DND-41 (cell line): Measurements from ENCODE around the gene KCNG2.

Experiments
- ATAC-seq: fragments of 200-7000 bp; cut with Tn5 transposase; 3 replicates; pipeline ENCODE4 v1.9.1; 2021; ENCODE audit warnings: low read depth; ENCODE audit not compliant: insufficient read depth
- DNase-seq: peaks from one replicate; pipeline ENCODE4 v3.0.0-alpha.2; 2020
- H2AFZ ChIP-seq: 2 replicates; pipeline ENCODE4 v1.6.0; 2012; ENCODE audit warnings: low read depth, low read length
- H3K27ac ChIP-seq: 2 replicates; pipeline ENCODE4 v1.5.1; 2012; ENCODE audit warnings: low read length, inconsistent platforms
- H3K27me3 ChIP-seq: fragments of 200-600 bp; sonication (generic); 2 replicates; pipeline ENCODE4 v1.6.0; 2012; ENCODE audit warnings: low read length, mild to moderate bottlenecking, inconsistent platforms; ENCODE audit not compliant: insufficient read depth, poor library complexity
- H3K36me3 ChIP-seq: 2 replicates; pipeline ENCODE4 v1.5.1; 2012; ENCODE audit warnings: low read length, inconsistent platforms; ENCODE audit not compliant: insufficient read depth
- H3K4me1 ChIP-seq: 2 replicates; pipeline ENCODE4 v1.5.1; 2012; ENCODE audit warnings: mild to moderate bottlenecking, low read length; ENCODE audit not compliant: insufficient read depth
- H3K4me2 ChIP-seq: 2 replicates; pipeline ENCODE4 v1.6.0; 2012; ENCODE audit warnings: mild to moderate bottlenecking, moderate library complexity, low read length, inconsistent platforms; ENCODE audit not compliant: insufficient read depth
- H3K4me3 ChIP-seq, 2 experiments: fragments of 200-600 bp in 1 of 2; shearing (Covaris generic) in 1 of 2; 2 replicates each; pipeline ENCODE4 v1.5.1; 2012 to 2016; ENCODE audit warnings: inconsistent platforms in 2 of 2, low read length in 2 of 2, mild to moderate bottlenecking in 2 of 2, low read depth in 1 of 2, moderate library complexity in 1 of 2
- H3K79me2 ChIP-seq: 2 replicates; pipeline ENCODE4 v1.6.0; 2012; ENCODE audit warnings: low read length, inconsistent platforms; ENCODE audit not compliant: insufficient read depth
- H3K9ac ChIP-seq: 2 replicates; pipeline ENCODE4 v1.6.0; 2012; ENCODE audit warnings: low read depth, mild to moderate bottlenecking, inconsistent platforms, low read length, moderate library complexity
- H3K9me3 ChIP-seq: 2 replicates; pipeline ENCODE4 v1.5.1; 2012; ENCODE audit warnings: low read length, moderate library complexity, mild to moderate bottlenecking, inconsistent platforms; ENCODE audit not compliant: insufficient read depth, severe bottlenecking
- H4K20me1 ChIP-seq: 2 replicates; pipeline ENCODE4 v1.6.0; 2012; ENCODE audit warnings: low read length; ENCODE audit not compliant: insufficient read depth
- CTCF ChIP-seq: IDR thresholded peaks from 2 replicates; pipeline ENCODE4 v1.5.1; 2012; ENCODE audit warnings: borderline replicate concordance, low read length, moderate library complexity, mild to moderate bottlenecking; ENCODE audit not compliant: poor library complexity, severe bottlenecking; ENCODE audit errors: extremely low read depth
- EZH2 ChIP-seq: IDR thresholded peaks from 3 replicates; pipeline ENCODE4 v1.6.1; 2012; ENCODE audit warnings: borderline replicate concordance, low read depth, mild to moderate bottlenecking, moderate library complexity, low read length, inconsistent platforms; ENCODE audit not compliant: severe bottlenecking

Gene KCNG2

DNA sequence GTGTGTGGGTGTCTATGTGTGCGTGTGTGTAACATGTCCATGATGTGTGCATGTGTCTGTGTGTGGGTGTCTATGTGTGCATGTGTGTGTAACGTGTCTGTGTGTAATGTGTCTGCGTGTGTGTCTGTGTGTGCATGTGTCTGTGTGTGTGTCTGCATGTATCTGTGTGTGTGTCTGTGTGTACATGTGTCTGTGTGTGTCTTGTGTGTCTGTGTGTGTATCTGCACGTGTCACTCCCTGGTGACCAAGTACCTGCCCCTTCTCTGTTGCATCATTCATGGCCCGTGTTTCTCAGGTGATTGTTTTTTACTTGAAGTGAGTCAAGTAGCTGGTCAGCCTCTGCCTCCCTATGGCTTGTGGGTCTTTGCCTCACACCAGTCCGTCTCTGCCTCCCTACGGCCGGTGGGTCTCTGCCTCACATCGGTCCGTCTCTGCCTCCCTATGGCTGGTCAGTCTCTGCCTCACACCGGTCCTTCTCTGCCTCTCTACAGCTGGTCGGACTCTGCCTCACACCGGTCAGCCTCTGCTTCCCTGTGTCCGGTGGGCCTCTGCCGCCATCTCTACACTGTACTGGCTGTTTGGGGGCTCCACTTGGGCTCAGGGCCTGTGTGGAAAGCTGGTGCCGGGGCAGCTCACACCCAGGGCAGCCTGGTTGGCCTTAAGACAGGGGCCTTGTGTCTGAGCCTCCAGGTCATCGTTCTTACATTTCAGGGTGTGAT, 31.6 kb downstream of the KCNG2 start:
- TF ChIP-seq CTCF: no peak
- TF ChIP-seq EZH2: no peak
- Histone ChIP-seq H3K27ac (no peak overlapping the region), H3K9me3 (no peaks in the 10 kb centered on the region), H3K79me2 (no peaks in the 10 kb centered on the region), H4K20me1 (no peaks in the 10 kb centered on the region; the same call in 1 of the 2 replicates), H3K9ac (no peak overlapping the region), H3K4me2 (no peak overlapping the region), H3K4me3 (no peak overlapping the region), H3K36me3 (no peaks in the 10 kb centered on the region), H3K27me3 (no peaks in the 10 kb centered on the region), H2AFZ (no peak overlapping the region), H3K4me1 (peaks cover 16% of the 10 kb centered on the region)
- DNase-seq (no peak), ATAC-seq (no peak)

GRCh38 chr18:79832169-79832568, 34.4 kb downstream of the KCNG2 start:
- H2AFZ ChIP-seq: no peak overlapping the region

DNA sequence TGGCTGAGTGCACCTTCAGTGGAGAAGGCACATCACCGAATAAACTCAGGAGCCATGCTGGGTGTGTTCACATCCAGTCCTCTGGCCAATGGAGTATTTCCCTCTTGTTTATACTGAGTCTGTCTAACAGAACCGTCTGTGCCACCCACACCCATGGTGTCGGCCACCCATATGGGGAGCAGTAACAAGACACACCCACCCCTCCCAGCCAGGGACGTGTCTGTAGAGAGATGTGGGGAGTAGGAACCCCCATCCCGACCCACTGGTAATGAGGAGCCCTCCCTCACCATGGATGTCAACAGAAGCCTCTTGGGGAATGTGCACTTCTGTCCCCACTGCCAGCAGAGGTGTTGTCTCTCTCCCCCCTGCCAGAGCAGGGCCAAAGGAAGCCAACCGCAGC, 37.1 kb downstream of the KCNG2 start:
- Histone ChIP-seq H3K36me3 (no peaks in the 10 kb centered on the region), H3K4me2 (no peak overlapping the region), H3K4me1 (no peaks in the 10 kb centered on the region), H3K79me2 (no peaks in the 10 kb centered on the region), H3K9ac (no peak overlapping the region), H4K20me1 (no peaks in the 10 kb centered on the region), H3K27me3 (no peaks in the 10 kb centered on the region), H2AFZ (no peak overlapping the region), H3K9me3 (no peaks in the 10 kb centered on the region), H3K27ac (no peak overlapping the region), H3K4me3 (no peak overlapping the region)
- DNase-seq (no peak), ATAC-seq (no peak)
- TF ChIP-seq CTCF: no peak

More at GRCh38 chr18:79832169-79832568, 34.4 kb downstream of the KCNG2 start:
- TF ChIP-seq CTCF (no peak), EZH2 (no peak)
- no peak overlapping the region for H3K4me2 ChIP-seq
- ATAC-seq (no peak), DNase-seq (no peak)
- no peak overlapping the region for H3K9ac ChIP-seq
- H3K36me3 ChIP-seq: no peaks in the 10 kb centered on the region
- no peaks in the 10 kb centered on the region; the same call in 1 of the 2 replicates for H4K20me1 ChIP-seq
- no peaks in the 10 kb centered on the region for H3K79me2 ChIP-seq
- no peak overlapping the region for H3K4me3 ChIP-seq
- no peaks in the 10 kb centered on the region for H3K4me1 ChIP-seq
- no peaks in the 10 kb centered on the region for H3K27me3 ChIP-seq
- H3K27ac ChIP-seq: no peak overlapping the region
- H3K9me3 ChIP-seq: no peaks in the 10 kb centered on the region
